K562 (cell line): ENCODE data around the gene DDX46. TPM values are rescaled to one million over a fixed set of nuclear protein-coding genes. Genes with fewer than 3 reads are reported as not detected.

Source experiments
- BRF2 ChIP-seq: IDR thresholded peaks from 3 replicates; pipeline ENCODE4 v1.6.1; 2011; ENCODE audit warnings: borderline replicate concordance, mild to moderate bottlenecking; ENCODE audit not compliant: insufficient read length, insufficient read depth
- CTCF ChIP-seq, 3 experiments: IDR thresholded peaks in 2 of 3; conservative IDR thresholded peaks in 1 of 3; 2 replicates each; pipeline ENCODE4 v1.5.1; 2011 to 2012; ENCODE audit warnings: low read length in 3 of 3, mild to moderate bottlenecking in 3 of 3, control low read depth in 2 of 3, improper control_type of control experiment in 1 of 3, inconsistent platforms in 1 of 3, low read depth in 1 of 3, mixed read lengths in 1 of 3, moderate library complexity in 1 of 3; ENCODE audit not compliant: insufficient read depth in 2 of 3
- HDAC8 ChIP-seq: fragments of 450-650 bp; IDR thresholded peaks from 2 replicates; pipeline ENCODE4 v1.6.1; 2016; ENCODE audit warnings: mild to moderate bottlenecking, missing genetic modification characterization, moderate library complexity, missing compliant biosample characterization
- HNRNPL ChIP-seq: fragments of 200-400 bp; formaldehyde crosslinking; IDR thresholded peaks from 2 replicates; pipeline ENCODE4 v1.6.1; 2017; ENCODE audit warnings: low read depth, mild to moderate bottlenecking, low read length
- MED1 ChIP-seq: sonication (generic); formaldehyde crosslinking; IDR thresholded peaks from 2 replicates; pipeline ENCODE4 v1.8.1; 2023; ENCODE audit warnings: missing genetic modification reagents, borderline replicate concordance
- MYC ChIP-seq, 2 experiments: fragments of 250-450 bp in 1 of 2; sonication (Bioruptor Pico) in 1 of 2; IDR thresholded peaks; 2 replicates each; pipeline versions ENCODE4 v1.5.1 to v1.6.1; 2012 to 2021; ENCODE audit warnings: low read depth in 2 of 2, borderline replicate concordance in 1 of 2, improper control_type of control experiment in 1 of 2, low read length in 1 of 2, mild to moderate bottlenecking in 1 of 2, moderate library complexity in 1 of 2
- NFE2L1 ChIP-seq: fragments of 450-650 bp; IDR thresholded peaks from 2 replicates; pipeline ENCODE4 v1.6.1; 2016; ENCODE audit warnings: missing genetic modification characterization, low read depth, mild to moderate bottlenecking, missing compliant biosample characterization, moderate library complexity, borderline replicate concordance
- SMAD4 ChIP-seq: fragments of 250-450 bp; sonication (Bioruptor Pico); conservative IDR thresholded peaks from 2 replicates; pipeline ENCODE4 v1.8.0; 2021; ENCODE audit warnings: inconsistent platforms, mild to moderate bottlenecking, moderate library complexity
- SRF ChIP-seq, 2 experiments: fragments of 250-450, 450-650 bp in 1 of 2; sonication (Bioruptor Pico) in 1 of 2; sonication (generic) in 1 of 2; formaldehyde crosslinking; IDR thresholded peaks; 2 replicates each; pipeline versions ENCODE4 v1.5.0 to v1.5.1; 2020 to 2022; ENCODE audit warnings: mild to moderate bottlenecking in 1 of 2, missing genetic modification reagents in 1 of 2
- ZNF23 ChIP-seq: fragments of 250-450 bp; sonication (Bioruptor Pico); IDR thresholded peaks from 2 replicates; pipeline ENCODE4 v1.4.0; 2020; ENCODE audit warnings: mild to moderate bottlenecking
- ZNF785 ChIP-seq: fragments of 250-450 bp; sonication (Bioruptor Pico); IDR thresholded peaks from 2 replicates; pipeline ENCODE4 v1.4.0; 2020; ENCODE audit warnings: mild to moderate bottlenecking
- polyA plus RNA-seq, 8 experiments: library from polyadenylated mRNA; depleted of rRNA in 4 of 8; stranded (reverse) in 5 of 8; unstranded in 3 of 8; fragments of >200 nt; fragmentation: Nextera tagmentation in 2 of 8; fragmentation: Illumina TruSeq in 1 of 8; extraction: Ambion mirVana in 2 of 8; extraction: Trizol in 1 of 8; gene quantifications; 2 replicates each; pipeline versions ENCODE4 v1.2.1 to v1.2.3, GENCODE V29; 2011 to 2014; ENCODE audit warnings: inconsistent platforms in 1 of 8, missing spikeins in 1 of 8
- total RNA-seq, 7 experiments: library from RNA; depleted of rRNA in 6 of 7; stranded (reverse); fragments of >200 nt in 6 of 7; fragmentation: Illumina TruSeq in 2 of 7; extraction: Trizol in 2 of 7; gene quantifications; 2 replicates each; pipeline versions ENCODE4 v1.2.1 to v1.2.3, GENCODE V29; 2011 to 2021; ENCODE audit warnings: low replicate concordance in 1 of 7
- TF ChIP-seq, protein P1 (sequence below): fragments of 450-650 bp; IDR thresholded peaks from 2 replicates; pipeline ENCODE4 v1.6.1; 2016; ENCODE audit warnings: mild to moderate bottlenecking
- TF ChIP-seq, protein P2 (sequence below), 2 experiments: IDR thresholded peaks in 1 of 2; conservative IDR thresholded peaks in 1 of 2; 2 replicates each; pipeline ENCODE4 v1.6.1; 2016; ENCODE audit warnings: low read depth in 2 of 2, mild to moderate bottlenecking in 1 of 2, missing compliant biosample characterization in 1 of 2, missing genetic modification characterization in 1 of 2, moderate library complexity in 1 of 2

The DDX46 gene
- total and polyA plus RNA-seq, 9 of the 15 experiments (the other 6 are each of a cell fraction or from before 2014, with no cell fraction given), result 26.2 to 99.0 (median 76.4) TPM

GRCh38 chr5:134851307-134851923 lies 92.8 kb downstream of the DDX46 start (continued):
- TF ChIP-seq, protein P1, sequence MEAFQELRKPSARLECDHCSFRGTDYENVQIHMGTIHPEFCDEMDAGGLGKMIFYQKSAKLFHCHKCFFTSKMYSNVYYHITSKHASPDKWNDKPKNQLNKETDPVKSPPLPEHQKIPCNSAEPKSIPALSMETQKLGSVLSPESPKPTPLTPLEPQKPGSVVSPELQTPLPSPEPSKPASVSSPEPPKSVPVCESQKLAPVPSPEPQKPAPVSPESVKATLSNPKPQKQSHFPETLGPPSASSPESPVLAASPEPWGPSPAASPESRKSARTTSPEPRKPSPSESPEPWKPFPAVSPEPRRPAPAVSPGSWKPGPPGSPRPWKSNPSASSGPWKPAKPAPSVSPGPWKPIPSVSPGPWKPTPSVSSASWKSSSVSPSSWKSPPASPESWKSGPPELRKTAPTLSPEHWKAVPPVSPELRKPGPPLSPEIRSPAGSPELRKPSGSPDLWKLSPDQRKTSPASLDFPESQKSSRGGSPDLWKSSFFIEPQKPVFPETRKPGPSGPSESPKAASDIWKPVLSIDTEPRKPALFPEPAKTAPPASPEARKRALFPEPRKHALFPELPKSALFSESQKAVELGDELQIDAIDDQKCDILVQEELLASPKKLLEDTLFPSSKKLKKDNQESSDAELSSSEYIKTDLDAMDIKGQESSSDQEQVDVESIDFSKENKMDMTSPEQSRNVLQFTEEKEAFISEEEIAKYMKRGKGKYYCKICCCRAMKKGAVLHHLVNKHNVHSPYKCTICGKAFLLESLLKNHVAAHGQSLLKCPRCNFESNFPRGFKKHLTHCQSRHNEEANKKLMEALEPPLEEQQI, result no peak
- TF ChIP-seq SRF (CRISPR knock-in tag; IDR thresholded peaks at IDR 0.05) (no peak), MED1 (no peak), NFE2L1 (tag) (no peak), ZNF785 (CRISPR knock-in tag) (no peak), HDAC8 (tag) (no peak), SMAD4 (CRISPR knock-in tag) (no peak), BRF2 (no peak), CTCF (IDR thresholded peaks at IDR 0.05 in 2 of 3, conservative IDR thresholded peaks at IDR 0.05 in 1 of 3; ENCODE audit: insufficient read depth in 2 of 3, low read depth in 1 of 3, low read length in 3 of 3) (peak; percentile 54 to 63 (median 57); a peak in 5 of 6 replicates), ZNF23 (CRISPR knock-in tag) (no peak), MYC (IDR thresholded peaks at IDR 0.05; ENCODE audit: low read depth, low read length) (no peak), MYC (CRISPR knock-in tag; IDR thresholded peaks at IDR 0.05; ENCODE audit: borderline replicate concordance, low read depth) (no peak), HNRNPL (no peak)
- TF ChIP-seq, protein P2, sequence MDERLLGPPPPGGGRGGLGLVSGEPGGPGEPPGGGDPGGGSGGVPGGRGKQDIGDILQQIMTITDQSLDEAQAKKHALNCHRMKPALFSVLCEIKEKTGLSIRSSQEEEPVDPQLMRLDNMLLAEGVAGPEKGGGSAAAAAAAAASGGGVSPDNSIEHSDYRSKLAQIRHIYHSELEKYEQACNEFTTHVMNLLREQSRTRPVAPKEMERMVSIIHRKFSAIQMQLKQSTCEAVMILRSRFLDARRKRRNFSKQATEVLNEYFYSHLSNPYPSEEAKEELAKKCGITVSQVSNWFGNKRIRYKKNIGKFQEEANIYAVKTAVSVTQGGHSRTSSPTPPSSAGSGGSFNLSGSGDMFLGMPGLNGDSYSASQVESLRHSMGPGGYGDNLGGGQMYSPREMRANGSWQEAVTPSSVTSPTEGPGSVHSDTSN (CRISPR knock-in tag; IDR thresholded peaks at IDR 0.05; ENCODE audit: low read depth), result no peak
- TF ChIP-seq, protein P2 (tag; conservative IDR thresholded peaks at IDR 0.05; ENCODE audit: low read depth), result peak; percentile 76
